ENCODE results near the gene ZFP90.

DNA sequence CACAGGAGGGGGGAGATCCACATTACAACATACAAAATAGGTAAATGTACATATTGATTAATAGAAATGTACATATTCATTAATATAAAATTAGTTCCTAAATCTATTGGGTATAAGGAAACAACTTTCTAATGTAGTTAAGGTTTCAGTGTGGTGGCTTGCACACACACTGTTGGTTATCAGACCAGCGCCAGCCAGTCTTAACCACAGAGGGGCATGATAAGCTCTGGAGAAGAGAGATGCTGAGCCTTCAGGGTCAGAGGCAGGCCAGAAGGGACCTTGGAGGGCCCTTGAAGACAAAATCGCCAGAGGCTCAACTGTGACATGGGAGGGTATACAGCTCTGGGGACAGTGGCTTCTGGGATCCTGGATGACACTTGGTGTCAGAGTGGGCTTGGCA, 10.9 kb upstream of the ZFP90 start:
- TF ChIP-seq, protein P1, sequence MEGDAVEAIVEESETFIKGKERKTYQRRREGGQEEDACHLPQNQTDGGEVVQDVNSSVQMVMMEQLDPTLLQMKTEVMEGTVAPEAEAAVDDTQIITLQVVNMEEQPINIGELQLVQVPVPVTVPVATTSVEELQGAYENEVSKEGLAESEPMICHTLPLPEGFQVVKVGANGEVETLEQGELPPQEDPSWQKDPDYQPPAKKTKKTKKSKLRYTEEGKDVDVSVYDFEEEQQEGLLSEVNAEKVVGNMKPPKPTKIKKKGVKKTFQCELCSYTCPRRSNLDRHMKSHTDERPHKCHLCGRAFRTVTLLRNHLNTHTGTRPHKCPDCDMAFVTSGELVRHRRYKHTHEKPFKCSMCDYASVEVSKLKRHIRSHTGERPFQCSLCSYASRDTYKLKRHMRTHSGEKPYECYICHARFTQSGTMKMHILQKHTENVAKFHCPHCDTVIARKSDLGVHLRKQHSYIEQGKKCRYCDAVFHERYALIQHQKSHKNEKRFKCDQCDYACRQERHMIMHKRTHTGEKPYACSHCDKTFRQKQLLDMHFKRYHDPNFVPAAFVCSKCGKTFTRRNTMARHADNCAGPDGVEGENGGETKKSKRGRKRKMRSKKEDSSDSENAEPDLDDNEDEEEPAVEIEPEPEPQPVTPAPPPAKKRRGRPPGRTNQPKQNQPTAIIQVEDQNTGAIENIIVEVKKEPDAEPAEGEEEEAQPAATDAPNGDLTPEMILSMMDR (conservative IDR thresholded peaks at IDR 0.05 in 1 of 2, IDR thresholded peaks at IDR 0.05 in 1 of 2; ENCODE audit: low read depth in 1 of 2, low read length in 2 of 2): no peak
- no peak for TF ChIP-seq EZH2 (IDR thresholded peaks at IDR 0.05; ENCODE audit: low read length, missing control alignments)
